Gastrocnemius medialis (tissue), 4 donors: Measurements from ENCODE around the gene ERAS. TPM values are rescaled to one million over a fixed set of nuclear protein-coding genes. Genes with fewer than 3 reads are reported as not detected.

Source experiments
- ATAC-seq, 2 donors: fragments of 150-250 bp; one replicate each; pipeline ENCODE4 v1.9.1; 2016
- DNase-seq, 2 donors: peaks; one replicate each; pipeline ENCODE4 v3.0.0-alpha.2; 2019
- H3K27ac ChIP-seq, 4 donors: fragments of 200-600 bp; sonication (generic); 1 replicate in 1 of 4; 2 replicates in 3 of 4; pipeline ENCODE4 v1.5.1; 2016 to 2018; ENCODE audit warnings: mild to moderate bottlenecking in 2 of 4, moderate library complexity in 1 of 4
- H3K27me3 ChIP-seq, 3 donors: fragments of 200-600 bp; sonication (generic) in 2 of 3; 1 replicate in 1 of 3; 2 replicates in 2 of 3; pipeline versions ENCODE4 v1.5.1 to v1.6.0; 2016 to 2019; ENCODE audit warnings: mild to moderate bottlenecking in 1 of 3, moderate library complexity in 1 of 3
- H3K36me3 ChIP-seq, 2 donors: fragments of 200-600 bp; sonication (generic) in 1 of 2; one replicate each; pipeline ENCODE4 v1.5.1; 2017 to 2018
- H3K4me1 ChIP-seq, 2 donors: fragments of 200-600 bp; sonication (generic) in 1 of 2; one replicate each; pipeline ENCODE4 v1.5.1; 2016 to 2017; ENCODE audit warnings: mild to moderate bottlenecking in 2 of 2
- H3K4me3 ChIP-seq, 4 donors: fragments of 200-600 bp; sonication (generic) in 3 of 4; 1 replicate in 1 of 4; 2 replicates in 3 of 4; pipeline ENCODE4 v1.5.1; 2016 to 2019; ENCODE audit warnings: mild to moderate bottlenecking in 2 of 4
- H3K9me3 ChIP-seq, 3 donors: fragments of 200-600 bp; sonication (generic) in 2 of 3; 1 replicate in 1 of 3; 2 replicates in 2 of 3; pipeline ENCODE4 v1.5.1; 2016 to 2019
- CTCF ChIP-seq, 5 experiments: fragments of 450-650 bp in 3 of 5; fragments of 200-600 bp in 2 of 5; sonication (generic) in 2 of 5; IDR thresholded peaks in 4 of 5; conservative IDR thresholded peaks in 1 of 5; 1 replicate in 4 of 5; 2 replicates in 1 of 5; pipeline ENCODE4 v1.5.1; 2016 to 2019; ENCODE audit warnings: antibody characterized with exemption in 5 of 5, mild to moderate bottlenecking in 3 of 5, moderate library complexity in 3 of 5
- POLR2A ChIP-seq, 2 donors: fragments of 450-650 bp; IDR thresholded peaks; one replicate each; pipeline ENCODE4 v1.6.1; 2017; ENCODE audit warnings: antibody characterized with exemption in 2 of 2, mild to moderate bottlenecking in 2 of 2, moderate library complexity in 2 of 2
- in situ Hi-C, 4 donors: fragments of 200-750 bp; cut with MboI; loops; one replicate each; pipeline versions ENCODE4 v1.15.0 to v1.8.0; 2017; ENCODE audit warnings: low sequenced_read_pairs in 4 of 4
- intact Hi-C: fragments of 100-400 bp; cut with DNase I; formaldehyde crosslinking; loops from one replicate; pipeline ENCODE4 v1.15.1; 2023; ENCODE audit warnings: low total_unique reads
- total RNA-seq, 4 donors: library from RNA; depleted of rRNA; stranded (reverse); fragments of >200 nt; gene quantifications; one replicate each; pipeline versions ENCODE4 v1.1.0 to v1.2.3, GENCODE V29; 2016

ERAS gene
- total RNA-seq, 4 donors from 2014 or later = not detected

DNA sequence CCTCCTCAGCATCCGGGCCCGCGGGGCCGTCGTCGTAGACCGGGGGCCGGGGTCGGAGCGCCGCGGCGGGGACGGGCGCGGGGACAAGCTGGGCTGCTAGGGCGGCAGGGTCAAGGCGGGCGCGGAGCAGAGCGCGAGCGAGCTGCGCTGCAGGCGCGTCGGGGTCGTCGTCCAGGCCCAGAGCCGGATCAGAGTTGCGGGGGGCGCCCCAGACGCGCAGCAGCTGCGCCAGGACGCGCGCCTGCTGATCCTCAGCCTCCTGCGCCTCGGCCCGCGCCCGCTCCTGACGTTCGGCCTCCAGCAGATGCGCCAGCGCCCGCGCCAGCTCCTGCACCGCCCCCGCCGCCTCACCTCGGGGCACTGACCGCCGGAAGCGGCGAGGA, 5.6 kb downstream of the ERAS start:
- intact Hi-C loops (no loop called here), in situ Hi-C loops (no loop called here)
- Histone ChIP-seq H3K4me3 (no peak overlapping the region), H3K27ac (no peak overlapping the region), H3K9me3 (no peaks in the 10 kb centered on the region), H3K36me3 (no peaks in the 10 kb centered on the region), H3K4me1 (no peaks in the 10 kb centered on the region), H3K27me3 (peaks cover 0 to 40% (median 14%) of the 10 kb centered on the region in 3 donors)
- ATAC-seq (no peak), DNase-seq (no peak)
- TF ChIP-seq CTCF (IDR thresholded peaks at IDR 0.05 in 4 of 5, conservative IDR thresholded peaks at IDR 0.05 in 1 of 5) = no peak
- no peak for TF ChIP-seq POLR2A (IDR thresholded peaks at IDR 0.05)

DNA sequence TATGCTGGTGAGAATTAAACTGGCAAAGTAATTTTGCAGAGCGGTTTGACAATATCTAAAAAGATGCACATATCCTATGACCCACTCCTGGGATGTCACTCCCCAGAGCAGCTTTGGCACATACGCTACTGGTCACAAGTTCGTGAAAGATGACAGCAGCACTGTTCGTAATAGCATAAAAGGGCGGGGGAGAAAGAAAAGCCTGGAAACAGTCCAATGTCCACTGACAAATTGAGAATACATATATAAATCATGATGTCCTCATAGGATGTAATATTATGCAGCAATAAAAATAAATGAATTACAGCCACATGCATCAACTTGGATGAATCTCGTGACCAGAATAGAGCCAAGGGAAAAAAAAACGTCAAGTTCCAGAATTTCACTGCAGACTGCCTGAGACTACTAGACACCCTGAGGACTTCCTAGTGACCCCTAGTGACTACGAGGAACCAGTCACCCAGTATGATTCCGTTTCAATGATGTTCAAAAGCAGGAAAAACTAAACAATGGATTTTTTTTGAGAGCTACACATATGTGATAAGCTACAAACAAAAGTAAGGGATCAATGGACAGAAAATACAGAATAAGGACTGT, 7.3 kb downstream of the ERAS start:
- intact Hi-C loops = no loop called here
- H3K36me3 ChIP-seq = no peaks in the 10 kb centered on the region

GRCh38 chrX:48834383-48834709, 8.0 kb downstream of the ERAS start:
- intact Hi-C loops (no loop called here), in situ Hi-C loops (no loop called here)
- TF ChIP-seq CTCF (IDR thresholded peaks at IDR 0.05 in 4 of 5, conservative IDR thresholded peaks at IDR 0.05 in 1 of 5) (no peak), POLR2A (IDR thresholded peaks at IDR 0.05) (no peak)
- ATAC-seq = no peak
- Histone ChIP-seq H3K27me3 (peaks cover 0 to 43% (median 14%) of the 10 kb centered on the region in 3 donors), H3K36me3 (no peaks in the 10 kb centered on the region), H3K27ac (no peak overlapping the region), H3K4me1 (no peaks in the 10 kb centered on the region), H3K9me3 (no peaks in the 10 kb centered on the region), H3K4me3 (no peak overlapping the region)
- DNase-seq = no peak

More for the DNA sequence above, 7.3 kb downstream of the ERAS start:
- no peak for TF ChIP-seq CTCF (IDR thresholded peaks at IDR 0.05 in 4 of 5, conservative IDR thresholded peaks at IDR 0.05 in 1 of 5)
- no peak for TF ChIP-seq POLR2A (IDR thresholded peaks at IDR 0.05)
- Histone ChIP-seq H3K4me1 (no peaks in the 10 kb centered on the region), H3K27me3 (peaks cover 0 to 43% (median 14%) of the 10 kb centered on the region in 3 donors), H3K27ac (no peak overlapping the region), H3K9me3 (no peaks in the 10 kb centered on the region), H3K4me3 (no peak overlapping the region)
- in situ Hi-C loops = no loop called here
- DNase-seq (no peak), ATAC-seq (no peak)

- in situ Hi-C loops = no loop called here
- Histone ChIP-seq H3K27ac (no peak within 1 kb of the TSS), H3K4me3 (no peak within 1 kb of the TSS), H3K36me3 (no peaks in the 10 kb centered on the region), H3K4me1 (no peaks in the 10 kb centered on the region), H3K9me3 (no peaks in the 10 kb centered on the region), H3K27me3 (peaks cover 0 to 40% (median 14%) of the 10 kb centered on the region in 3 donors)
- DNase-seq (no peak), ATAC-seq (no peak)
- intact Hi-C loops = no loop called here
- TF ChIP-seq POLR2A (IDR thresholded peaks at IDR 0.05) (no peak), CTCF (IDR thresholded peaks at IDR 0.05 in 4 of 5, conservative IDR thresholded peaks at IDR 0.05 in 1 of 5) (no peak)
Measured at GRCh38 chrX:48835524-48836329, 9.4 kb downstream of the ERAS start, which contains the start of gene PCSK1N. Gene PCSK1N, minus strand, starts transcription at chrX:48835610. Its CDS starts 78 bp downstream, at chrX:48835532.
